Measurements from ENCODE around the gene CDK11A.
A peak's percentile ranks its signal among the peaks of the same experiment; 100 is the strongest.
"Not testable (repeated sequence)": the region's sequence is repeated elsewhere in the genome, so short reads cannot be mapped to it uniquely, and the experiment has no call there.

CDK11A gene

GRCh38 chr1:1726088-1726487 lies 1.9 kb upstream of the CDK11A start:
- DNase-seq, result not testable (repeated sequence)

GRCh38 chr1:1721201-1721600 lies 3.0 kb downstream of the CDK11A start:
- no peak for DNase-seq

- DNase-seq, result not testable (repeated sequence)
These were observed 8.9 kb downstream of the CDK11A start for GRCh38 chr1:1715109-1715883.

GRCh38 chr1:1707897-1708296 lies 16.3 kb downstream of the CDK11A start:
- not testable (repeated sequence) for DNase-seq

- DNase-seq, result not testable (repeated sequence)
These were observed 16.9 kb downstream of the CDK11A start for GRCh38 chr1:1707241-1707640.

GRCh38 chr1:1705623-1706022 lies 18.5 kb downstream of the CDK11A start:
- DNase-seq, result not testable (repeated sequence)

GRCh38 chr1:1704284-1704957 lies 19.7 kb downstream of the CDK11A start:
- DNase-seq, result not testable (repeated sequence)

GRCh38 chr1:1703796-1704195 lies 20.4 kb downstream of the CDK11A start:
- DNase-seq, result no peak

GRCh38 chr1:1702506-1702905 lies 21.7 kb downstream of the CDK11A start:
- DNase-seq, result not testable (repeated sequence)

GRCh38 chr1:1700557-1700956 lies 23.6 kb downstream of the CDK11A start:
- DNase-seq, result not testable (repeated sequence)

GRCh38 chr1:1700067-1700466 lies 24.1 kb downstream of the CDK11A start:
- not testable (repeated sequence) for DNase-seq

GRCh38 chr1:1699061-1699460 lies 25.1 kb downstream of the CDK11A start:
- DNase-seq, result not testable (repeated sequence)

GRCh38 chr1:1697358-1698183 lies 26.6 kb downstream of the CDK11A start:
- DNase-seq, result not testable (repeated sequence)

- DNase-seq, result not testable (repeated sequence)
These were observed 27.5 kb downstream of the CDK11A start for GRCh38 chr1:1696431-1697357.

GRCh38 chr1:1692714-1693647 lies 31.2 kb downstream of the CDK11A start, which contains the start of gene SLC35E2B:
Gene SLC35E2B, minus strand, starts transcription at chr1:1692795. Its CDS starts 16,096 bp downstream, at chr1:1676699.
- DNase-seq, result peak; percentile 92

GRCh38 chr1:1692324-1692713 lies 31.8 kb downstream of the CDK11A start:
- DNase-seq, result peak; percentile 85

GRCh38 chr1:1691443-1691842 lies 32.7 kb downstream of the CDK11A start:
- not testable (repeated sequence) for DNase-seq

- DNase-seq, result not testable (repeated sequence)
These were observed 34.6 kb downstream of the CDK11A start for GRCh38 chr1:1689526-1689925.

GRCh38 chr1:1687846-1688245 lies 36.3 kb downstream of the CDK11A start:
- DNase-seq, result no peak

- DNase-seq, result no peak
These were observed 40.0 kb downstream of the CDK11A start for GRCh38 chr1:1684031-1684681.
